HT-29 (cell line): ENCODE measurements around the gene NEGR1. TPM values are rescaled to one million over a fixed set of nuclear protein-coding genes. Genes with fewer than 3 reads are reported as not detected.

Source experiments
- DNase-seq: peaks from one replicate; pipeline ENCODE4 v3.0.0-alpha.2; 2015; ENCODE audit warnings: low spot score
- total RNA-seq: library from RNA; depleted of rRNA; stranded (reverse); fragments of >200 nt; shearing (Covaris generic); gene quantifications from 2 replicates; pipeline ENCODE4 v1.2.3, GENCODE V29; 2014

Gene NEGR1
- total RNA-seq, 1 experiment from 2014 or later = not detected

GRCh38 chr1:72235062-72235461 lies 47.3 kb downstream of the NEGR1 start:
- DNase-seq = no peak

- DNase-seq = no peak
Measured at GRCh38 chr1:72230746-72231145, 51.6 kb downstream of the NEGR1 start.

- DNase-seq = no peak
Measured at GRCh38 chr1:72229893-72230292, 52.4 kb downstream of the NEGR1 start.

- no peak for DNase-seq
Measured at GRCh38 chr1:72227667-72228066, 54.7 kb downstream of the NEGR1 start.

GRCh38 chr1:72224506-72224905 lies 57.8 kb downstream of the NEGR1 start:
- DNase-seq = no peak

GRCh38 chr1:72221811-72222210 lies 60.5 kb downstream of the NEGR1 start:
- DNase-seq = no peak

- no peak for DNase-seq
Measured at GRCh38 chr1:72218141-72218739, 64.1 kb downstream of the NEGR1 start.

- no peak for DNase-seq
Measured at GRCh38 chr1:72207059-72207458, 75.3 kb downstream of the NEGR1 start.

- DNase-seq = no peak
Measured at GRCh38 chr1:72202761-72203160, 79.6 kb downstream of the NEGR1 start.

- DNase-seq = no peak
Measured at GRCh38 chr1:72197786-72198185, 84.6 kb downstream of the NEGR1 start.

- DNase-seq = peak; percentile 4
Measured at GRCh38 chr1:72186733-72187307, 95.5 kb downstream of the NEGR1 start.

- no peak for DNase-seq
Measured at GRCh38 chr1:72184099-72184701, 98.1 kb downstream of the NEGR1 start.

- DNase-seq = no peak
Measured at GRCh38 chr1:72182859-72183258, 99.5 kb downstream of the NEGR1 start.

- no peak for DNase-seq
Measured at GRCh38 chr1:72178266-72178665, 104.1 kb downstream of the NEGR1 start.

GRCh38 chr1:72177711-72178110 lies 104.6 kb downstream of the NEGR1 start:
- DNase-seq = no peak

GRCh38 chr1:72170246-72170645 lies 112.1 kb downstream of the NEGR1 start:
- no peak for DNase-seq

- no peak for DNase-seq
Measured at GRCh38 chr1:72166426-72166825, 115.9 kb downstream of the NEGR1 start.

GRCh38 chr1:72150508-72150907 lies 131.8 kb downstream of the NEGR1 start:
- DNase-seq = no peak

GRCh38 chr1:72141875-72142274 lies 140.5 kb downstream of the NEGR1 start:
- no peak for DNase-seq

GRCh38 chr1:72140222-72140621 lies 142.1 kb downstream of the NEGR1 start:
- DNase-seq = no peak

- no peak for DNase-seq
Measured at GRCh38 chr1:72137656-72138055, 144.7 kb downstream of the NEGR1 start.

- DNase-seq = no peak
Measured at GRCh38 chr1:72129869-72130268, 152.5 kb downstream of the NEGR1 start.

- DNase-seq = no peak
Measured at GRCh38 chr1:72122099-72122880, 160.0 kb downstream of the NEGR1 start.
